Karpas-422 (cell line): Measurements from ENCODE around the gene PARD3B. TPM values are rescaled to one million over a fixed set of nuclear protein-coding genes. Genes with fewer than 3 reads are reported as not detected.
"Not testable (repeated sequence)": the region's sequence is repeated elsewhere in the genome, so short reads cannot be mapped to it uniquely, and the experiment has no call there.

Experiments used
- DNase-seq: peaks from one replicate; pipeline ENCODE4 v3.0.0-alpha.2; 2015
- H2AFZ ChIP-seq: fragments of 200-600 bp; sonication (generic); 2 replicates; pipeline ENCODE4 v1.6.1; 2014; ENCODE audit warnings: antibody characterized with exemption, low read length, mixed read lengths
- H3K27ac ChIP-seq: fragments of 200-600 bp; sonication (generic); 2 replicates; pipeline ENCODE4 v1.5.1; 2014; ENCODE audit warnings: mild to moderate bottlenecking, low read length, moderate library complexity
- H3K27me3 ChIP-seq: fragments of 200-600 bp; sonication (generic); 2 replicates; pipeline ENCODE4 v1.6.1; 2014; ENCODE audit warnings: low read length, mixed read lengths
- H3K36me3 ChIP-seq: fragments of 200-600 bp; sonication (generic); 2 replicates; pipeline ENCODE4 v1.6.1; 2014; ENCODE audit warnings: low read length, mixed read lengths; ENCODE audit not compliant: insufficient read depth
- H3K4me1 ChIP-seq: fragments of 200-600 bp; sonication (generic); 2 replicates; pipeline ENCODE4 v1.6.1; 2014; ENCODE audit warnings: mild to moderate bottlenecking, low read length, mixed read lengths
- H3K4me2 ChIP-seq: fragments of 200-600 bp; sonication (generic); 2 replicates; pipeline ENCODE4 v1.6.1; 2014; ENCODE audit warnings: low read length, low read depth, mild to moderate bottlenecking; ENCODE audit not compliant: poor library complexity, severe bottlenecking
- H3K4me3 ChIP-seq: fragments of 200-600 bp; sonication (generic); 2 replicates; pipeline ENCODE4 v1.5.1; 2014; ENCODE audit warnings: mild to moderate bottlenecking, antibody characterized with exemption, low read length, mixed read lengths
- H3K79me2 ChIP-seq: fragments of 200-600 bp; sonication (generic); 2 replicates; pipeline ENCODE4 v1.6.1; 2014; ENCODE audit warnings: mild to moderate bottlenecking, low read length, mixed read lengths
- H3K9ac ChIP-seq: fragments of 200-600 bp; sonication (generic); 2 replicates; pipeline ENCODE4 v1.6.0; 2014; ENCODE audit warnings: low read length
- H3K9me2 ChIP-seq: fragments of 200-600 bp; sonication (generic), shearing (Covaris generic); replicated peaks from 2 replicates; pipeline ENCODE4 v1.6.0; 2014; ENCODE audit warnings: mild to moderate bottlenecking, low read length, moderate library complexity; ENCODE audit not compliant: insufficient read depth
- H3K9me3 ChIP-seq: fragments of 300-700, 200-600 bp; sonication (generic); 2 replicates; pipeline ENCODE4 v1.6.1; 2014; ENCODE audit warnings: low read length, mixed read lengths
- H4K20me1 ChIP-seq: fragments of 200-600 bp; sonication (generic); 2 replicates; pipeline ENCODE4 v1.6.1; 2014; ENCODE audit warnings: mild to moderate bottlenecking, antibody characterized with exemption, low read length, low read depth; ENCODE audit not compliant: insufficient read depth
- total RNA-seq: library from RNA; depleted of rRNA; stranded (reverse); fragments of >200 nt; shearing (Covaris generic); gene quantifications from 2 replicates; pipeline ENCODE4 v1.2.3, GENCODE V29; 2014; ENCODE audit warnings: low replicate concordance

The PARD3B gene
- total RNA-seq, 1 experiment from 2014 or later = not detected

GRCh38 chr2:204545861-204546735, 823 bp downstream of the PARD3B start:
- Histone ChIP-seq H3K27ac (no peak overlapping the region), H3K4me3 (no peak overlapping the region), H3K79me2 (no peaks in the 10 kb centered on the region), H2AFZ (no peak overlapping the region), H4K20me1 (no peaks in the 10 kb centered on the region), H3K27me3 (no peaks in the 10 kb centered on the region), H3K9ac (no peak overlapping the region), H3K9me3 (no peaks in the 10 kb centered on the region), H3K4me2 (no peak overlapping the region), H3K36me3 (no peaks in the 10 kb centered on the region), H3K9me2 (no peaks in the 10 kb centered on the region), H3K4me1 (no peaks in the 10 kb centered on the region)
- no peak for DNase-seq

DNA sequence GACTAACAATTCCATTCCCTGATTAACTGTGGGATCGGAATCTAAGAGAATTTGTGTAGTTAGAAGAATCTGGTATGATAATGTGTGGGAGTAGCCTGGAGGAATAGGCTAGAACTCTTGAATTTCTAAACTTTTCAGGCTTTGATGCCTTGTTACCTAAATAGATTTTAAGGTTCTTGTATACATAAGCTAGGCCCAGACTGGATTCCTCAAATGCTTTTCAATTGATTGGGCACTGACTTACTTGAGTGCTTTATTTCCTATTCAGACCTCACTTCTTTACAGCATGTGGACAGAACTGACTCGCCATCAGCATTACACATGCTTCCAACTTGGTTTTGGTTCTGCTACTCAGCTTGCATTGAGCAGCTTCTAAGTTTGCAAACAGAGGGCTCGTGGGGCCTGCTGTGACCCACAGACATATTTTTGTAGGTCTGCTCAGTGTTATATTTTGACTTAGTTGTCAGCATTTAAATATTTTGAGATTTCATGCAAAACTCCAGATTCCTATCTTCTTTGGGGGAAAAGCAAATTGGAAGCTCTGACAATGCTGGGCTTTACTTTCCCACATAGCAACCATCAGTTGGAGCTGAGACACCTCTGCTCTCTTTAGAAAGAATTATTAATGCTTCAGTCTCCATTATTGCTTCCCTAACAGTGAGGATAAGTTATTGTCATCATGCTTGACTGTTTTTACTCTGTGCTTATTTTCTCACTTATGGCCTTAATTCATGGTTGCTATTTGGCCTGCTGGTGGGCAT, 5.7 kb downstream of the PARD3B start:
- Histone ChIP-seq H3K9me3 (no peaks in the 10 kb centered on the region), H2AFZ (no peak overlapping the region), H3K27ac (no peak overlapping the region), H3K9me2 (no peaks in the 10 kb centered on the region), H3K9ac (no peak overlapping the region), H3K4me2 (no peak overlapping the region), H3K36me3 (no peaks in the 10 kb centered on the region), H3K4me1 (no peaks in the 10 kb centered on the region), H3K79me2 (no peaks in the 10 kb centered on the region), H4K20me1 (no peaks in the 10 kb centered on the region), H3K27me3 (no peaks in the 10 kb centered on the region), H3K4me3 (no peak overlapping the region)
- DNase-seq = no peak

DNA sequence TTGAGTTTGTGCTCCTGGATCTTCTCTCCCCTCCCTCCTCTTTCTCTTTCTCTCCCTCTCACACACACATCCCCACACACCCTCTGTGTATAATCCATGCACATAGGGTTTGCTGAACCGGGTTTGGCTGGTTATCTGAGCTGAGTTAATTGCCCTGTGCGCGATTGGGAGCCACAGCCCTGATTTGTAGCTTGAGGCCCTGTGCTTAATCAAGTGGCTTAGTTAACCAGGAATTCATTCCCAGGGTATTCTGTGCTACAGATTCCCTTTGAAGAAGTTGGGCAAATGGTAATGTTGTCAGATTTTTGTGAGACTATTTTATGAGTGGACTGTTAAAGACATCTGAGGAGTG, 6.2 kb downstream of the PARD3B start:
- DNase-seq = no peak
- Histone ChIP-seq H3K4me2 (no peak overlapping the region), H3K9me2 (no peaks in the 10 kb centered on the region), H2AFZ (no peak overlapping the region), H3K9ac (no peak overlapping the region), H3K36me3 (no peaks in the 10 kb centered on the region), H3K79me2 (no peaks in the 10 kb centered on the region), H3K9me3 (no peaks in the 10 kb centered on the region), H4K20me1 (no peaks in the 10 kb centered on the region), H3K4me1 (no peaks in the 10 kb centered on the region), H3K4me3 (no peak overlapping the region), H3K27me3 (no peaks in the 10 kb centered on the region), H3K27ac (no peak overlapping the region)

- no peaks in the 10 kb centered on the region for H3K36me3 ChIP-seq
- no peaks in the 10 kb centered on the region for H3K4me1 ChIP-seq
- H2AFZ ChIP-seq = no peak overlapping the region
- H3K4me2 ChIP-seq = no peak overlapping the region
- no peaks in the 10 kb centered on the region for H3K9me3 ChIP-seq
- no peak for DNase-seq
- H3K27me3 ChIP-seq = no peaks in the 10 kb centered on the region
- H3K27ac ChIP-seq = no peak overlapping the region
- no peak overlapping the region for H3K4me3 ChIP-seq
- no peak overlapping the region for H3K9ac ChIP-seq
- no peaks in the 10 kb centered on the region for H4K20me1 ChIP-seq
- H3K79me2 ChIP-seq = no peaks in the 10 kb centered on the region
- H3K9me2 ChIP-seq = no peaks in the 10 kb centered on the region
Observed at GRCh38 chr2:204557604-204558003, 12.3 kb downstream of the PARD3B start.

DNA sequence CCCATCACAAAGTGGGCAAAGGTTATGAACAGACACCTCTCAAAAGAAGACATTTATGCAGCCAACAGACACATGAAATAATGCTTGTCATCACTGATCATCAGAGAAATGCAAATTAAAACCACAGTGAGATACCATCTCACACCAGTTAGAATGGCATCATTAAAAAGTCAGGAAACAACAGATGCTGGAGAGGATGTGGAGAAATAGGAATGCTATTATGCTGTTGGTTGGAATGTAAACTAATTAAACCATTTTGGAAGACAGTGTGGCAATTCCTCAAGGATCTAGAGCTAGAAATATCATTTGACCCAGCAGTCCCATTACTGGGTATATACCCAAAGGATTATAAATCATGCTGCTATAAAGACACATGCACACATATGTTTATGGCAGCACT, 14.1 kb downstream of the PARD3B start:
- not testable (repeated sequence) for H3K36me3 ChIP-seq, DNase-seq, H3K27ac ChIP-seq, H3K79me2 ChIP-seq, H3K4me1 ChIP-seq, H3K4me3 ChIP-seq, H4K20me1 ChIP-seq, H3K9ac ChIP-seq, H3K27me3 ChIP-seq, H3K9me2 ChIP-seq, H3K4me2 ChIP-seq, H2AFZ ChIP-seq, H3K9me3 ChIP-seq

DNA sequence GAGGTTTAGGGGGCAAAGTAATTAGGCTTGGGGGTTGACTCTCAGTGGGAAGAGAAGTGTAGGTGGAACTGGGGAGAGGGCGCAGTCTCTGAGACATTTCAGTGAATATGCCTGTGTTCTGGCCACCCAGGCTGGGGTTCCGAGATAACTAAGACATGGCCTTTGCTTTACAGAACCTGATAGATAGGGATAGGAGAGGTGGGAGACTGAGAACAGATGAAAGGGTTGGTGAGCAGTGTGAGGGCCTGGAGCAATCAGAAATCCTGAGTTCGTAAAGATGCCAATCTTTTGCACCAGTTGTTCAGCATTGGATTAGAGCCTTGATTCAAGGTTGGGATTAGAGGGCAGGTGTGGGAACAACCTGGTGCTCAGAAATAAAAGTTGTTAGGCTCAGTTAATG, 15.6 kb downstream of the PARD3B start:
- Histone ChIP-seq H2AFZ (no peak overlapping the region), H3K4me1 (no peaks in the 10 kb centered on the region), H3K27ac (no peak overlapping the region), H3K9me3 (no peaks in the 10 kb centered on the region), H4K20me1 (no peaks in the 10 kb centered on the region), H3K27me3 (no peaks in the 10 kb centered on the region), H3K4me3 (no peak overlapping the region), H3K4me2 (no peak overlapping the region), H3K9ac (no peak overlapping the region), H3K36me3 (no peaks in the 10 kb centered on the region), H3K79me2 (no peaks in the 10 kb centered on the region), H3K9me2 (no peaks in the 10 kb centered on the region)
- DNase-seq = no peak

- DNase-seq = no peak
- H3K27me3 ChIP-seq = no peaks in the 10 kb centered on the region
- H3K79me2 ChIP-seq = no peaks in the 10 kb centered on the region
- H2AFZ ChIP-seq = no peak overlapping the region
- no peak overlapping the region for H3K4me2 ChIP-seq
- no peak overlapping the region for H3K4me3 ChIP-seq
- no peaks in the 10 kb centered on the region for H3K4me1 ChIP-seq
- no peaks in the 10 kb centered on the region for H3K36me3 ChIP-seq
- no peaks in the 10 kb centered on the region for H3K9me2 ChIP-seq
- H3K27ac ChIP-seq = no peak overlapping the region
- H3K9me3 ChIP-seq = no peaks in the 10 kb centered on the region
- no peak overlapping the region for H3K9ac ChIP-seq
- H4K20me1 ChIP-seq = no peaks in the 10 kb centered on the region
Observed at GRCh38 chr2:204561771-204562170, 16.5 kb downstream of the PARD3B start.

GRCh38 chr2:204566439-204566838, 21.2 kb downstream of the PARD3B start:
- H3K27ac ChIP-seq = no peak overlapping the region
- no peak overlapping the region for H3K4me2 ChIP-seq
- H2AFZ ChIP-seq = no peak overlapping the region
- no peak overlapping the region for H3K9ac ChIP-seq
- H3K79me2 ChIP-seq = no peaks in the 10 kb centered on the region
- H3K27me3 ChIP-seq = no peaks in the 10 kb centered on the region
- no peaks in the 10 kb centered on the region for H3K9me3 ChIP-seq
- H3K4me1 ChIP-seq = no peaks in the 10 kb centered on the region
- DNase-seq = no peak
- H3K9me2 ChIP-seq = no peaks in the 10 kb centered on the region
- H4K20me1 ChIP-seq = no peaks in the 10 kb centered on the region
- no peak overlapping the region for H3K4me3 ChIP-seq
- H3K36me3 ChIP-seq = no peaks in the 10 kb centered on the region
